Progenitor cell of endocrine pancreas (in vitro differentiated cells): ENCODE results near the gene SETMAR. TPM values are rescaled to one million over a fixed set of nuclear protein-coding genes. Genes with fewer than 3 reads are reported as not detected.

Experiments used
- DNase-seq: peaks from one replicate; pipeline ENCODE4 v3.0.0; 2021; ENCODE audit warnings: low spot score; ENCODE audit not compliant: unreplicated experiment
- H3K27ac Mint-ChIP-seq: 2 replicates; pipeline ENCODE4 v1.8.0; 2021; ENCODE audit warnings: mild to moderate bottlenecking, moderate library complexity, mixed read lengths
- H3K27me3 Mint-ChIP-seq: 2 replicates; pipeline ENCODE4 v1.8.0; 2021; ENCODE audit warnings: mixed read lengths
- H3K36me3 Mint-ChIP-seq: 2 replicates; pipeline ENCODE4 v1.8.0; 2022; ENCODE audit warnings: mixed read lengths; ENCODE audit not compliant: insufficient read depth
- H3K4me1 Mint-ChIP-seq: 2 replicates; pipeline ENCODE4 v1.8.0; 2021; ENCODE audit warnings: low read depth, mixed read lengths
- H3K4me3 Mint-ChIP-seq: 2 replicates; pipeline ENCODE4 v1.8.0; 2021; ENCODE audit warnings: low read depth, mild to moderate bottlenecking, moderate library complexity, mixed read lengths
- H3K9me3 Mint-ChIP-seq: 2 replicates; pipeline ENCODE4 v1.8.0; 2021; ENCODE audit warnings: low read depth, mixed read lengths
- CTCF ChIP-seq: fragments of 200-600 bp; sonication (generic); IDR thresholded peaks from one replicate; pipeline ENCODE4 v1.5.0; 2021; ENCODE audit warnings: antibody characterized with exemption, mild to moderate bottlenecking; ENCODE audit not compliant: unreplicated experiment
- total RNA-seq: library from RNA; stranded (reverse); gene quantifications from 2 replicates; pipeline ENCODE4 v1.2.1, GENCODE V29; 2021

Gene SETMAR
- total RNA-seq, 1 donor from 2014 or later = 40.6 TPM

DNA sequence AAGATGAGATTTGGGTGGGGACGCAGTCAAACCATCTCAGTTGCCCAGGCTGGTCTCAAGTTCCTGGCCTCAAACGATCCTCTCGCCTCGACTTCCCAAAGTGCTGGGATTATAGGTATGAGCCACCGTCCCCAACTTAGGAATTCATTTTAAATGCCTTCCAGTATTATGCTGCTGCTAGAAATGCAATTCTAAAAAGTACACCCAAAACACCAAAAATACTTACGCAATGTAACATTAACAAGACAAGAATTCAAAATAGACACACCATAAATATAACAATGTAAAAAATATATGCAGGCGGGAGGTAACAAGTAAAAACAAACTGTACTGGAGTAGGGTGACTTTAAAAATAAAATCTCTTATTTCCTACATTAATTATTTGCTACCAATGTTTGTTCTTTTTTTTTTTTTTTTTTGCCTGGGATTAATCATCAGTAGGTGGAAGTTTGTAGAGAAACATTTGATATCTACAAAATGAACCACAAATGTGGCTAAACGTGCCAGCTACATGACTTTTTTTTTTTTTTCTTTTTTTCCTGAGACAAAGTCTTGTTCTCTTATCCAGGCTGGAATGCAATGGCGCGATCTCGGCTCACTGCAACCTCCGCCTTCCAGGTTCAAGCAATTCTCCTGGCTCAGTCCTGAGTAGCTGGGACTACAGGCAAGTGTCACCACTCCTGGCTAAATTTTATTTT is 56.8 kb downstream of the SETMAR start:
- no peaks in the 10 kb centered on the region for H3K27me3 Mint-ChIP-seq
- H3K4me1 Mint-ChIP-seq = peaks cover 6% of the 10 kb centered on the region
- H3K36me3 Mint-ChIP-seq = peaks cover 6% of the 10 kb centered on the region
- no peak overlapping the region for H3K4me3 Mint-ChIP-seq
- TF ChIP-seq CTCF = no peak
- no peak overlapping the region for H3K27ac Mint-ChIP-seq
- H3K9me3 Mint-ChIP-seq = no peaks in the 10 kb centered on the region
- DNase-seq = no peak

- H3K9me3 Mint-ChIP-seq = no peaks in the 10 kb centered on the region
- DNase-seq = no peak
- H3K27me3 Mint-ChIP-seq = no peaks in the 10 kb centered on the region
- peaks cover 1% of the 10 kb centered on the region for H3K4me1 Mint-ChIP-seq
- no peak for TF ChIP-seq CTCF
- no peak overlapping the region for H3K27ac Mint-ChIP-seq
- H3K4me3 Mint-ChIP-seq = no peak overlapping the region
- peaks cover 6% of the 10 kb centered on the region for H3K36me3 Mint-ChIP-seq
Observed at GRCh38 chr3:4360817-4361216, 57.6 kb downstream of the SETMAR start.

DNA sequence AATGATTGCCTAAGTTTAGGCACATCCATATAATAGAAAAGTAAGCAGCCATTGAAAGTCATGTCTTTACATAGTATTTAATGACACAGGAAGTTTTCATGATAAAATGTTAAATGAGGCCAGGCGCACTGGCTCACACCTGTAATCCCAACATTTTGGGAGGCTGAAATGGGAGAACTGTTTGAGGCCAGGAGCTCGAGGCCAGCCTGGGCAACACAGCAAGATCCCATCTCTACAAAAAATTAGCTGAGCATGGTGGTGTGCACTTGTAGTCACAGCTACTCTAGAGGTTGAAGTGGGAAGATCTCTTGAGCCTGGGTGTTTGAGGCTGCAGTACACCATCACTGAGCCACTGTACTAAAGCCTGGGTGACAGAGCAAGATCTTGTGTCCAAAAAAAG is 59.4 kb downstream of the SETMAR start:
- no peak for TF ChIP-seq CTCF
- no peaks in the 10 kb centered on the region for H3K27me3 Mint-ChIP-seq
- no peak overlapping the region for H3K4me3 Mint-ChIP-seq
- DNase-seq = no peak
- H3K36me3 Mint-ChIP-seq = peaks cover 6% of the 10 kb centered on the region
- no peak overlapping the region for H3K27ac Mint-ChIP-seq
- no peaks in the 10 kb centered on the region for H3K9me3 Mint-ChIP-seq
- H3K4me1 Mint-ChIP-seq = no peaks in the 10 kb centered on the region

Other genes starting within 250 kb of the SETMAR start
- 23.3 and 25.0 TPM in 2 replicates for gene SUMF1, start 163.9 kb downstream of the SETMAR start, total RNA-seq
- 10.8 and 11.2 TPM in 2 replicates for gene ITPR1, start 190.0 kb downstream of the SETMAR start, total RNA-seq